NCI-H446 (cell line): ENCODE results near the gene PGAP3.

ENCODE experiments used
- DNase-seq, 2 experiments: peaks; one replicate each; lab custom pipeline; 2025; lab: John Stamatoyannopoulos, UW

Gene PGAP3

DNA sequence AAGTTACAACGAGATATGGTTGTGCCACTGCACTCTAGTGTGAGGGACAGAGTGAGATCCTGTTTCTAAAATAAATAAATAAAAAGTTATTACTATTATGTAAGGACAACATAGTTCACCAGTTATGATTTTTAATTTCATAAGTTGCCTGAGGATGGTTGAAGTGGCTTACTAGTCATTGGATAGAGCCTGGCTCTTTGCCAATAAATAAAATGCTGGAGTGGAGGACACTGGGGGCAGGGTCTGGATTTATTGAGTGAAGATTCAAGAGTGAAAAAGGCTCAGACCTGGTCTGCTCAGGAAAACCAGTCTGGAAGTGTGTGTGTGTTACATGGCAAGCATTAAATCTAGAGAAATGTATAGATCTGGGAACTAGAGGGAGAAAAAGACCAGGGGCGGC is 48.8 kb downstream of the PGAP3 start:
- no peak for DNase-seq

- no peak for DNase-seq
These were observed 49.5 kb downstream of the PGAP3 start for GRCh38 chr17:39638317-39638716.

- peak; percentile 30 to 85 for DNase-seq
These were observed 50.7 kb downstream of the PGAP3 start, which contains the start of gene STARD3 for GRCh38 chr17:39636927-39637736. Gene STARD3, plus strand, starts transcription at chr17:39637144. Its CDS starts 16,388 bp downstream, at chr17:39653532.

DNA sequence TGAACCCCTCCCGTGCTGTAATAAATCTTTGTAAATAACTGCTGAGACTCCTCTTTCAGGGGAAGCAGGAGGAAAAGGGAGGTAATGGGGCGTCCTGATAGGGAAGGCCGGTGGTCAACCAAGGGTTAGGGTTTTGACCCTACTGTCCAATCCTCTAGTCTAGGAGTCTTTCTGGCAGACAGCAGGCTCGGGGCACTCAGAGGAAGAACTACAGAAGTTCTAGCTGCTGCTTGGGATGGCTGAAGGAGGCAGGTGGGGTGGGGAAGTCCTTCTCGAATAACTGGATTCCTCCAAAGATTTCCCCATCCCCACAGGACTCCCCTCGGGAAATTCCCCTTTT is 51.3 kb downstream of the PGAP3 start:
- no peak for DNase-seq

- no peak for DNase-seq
These were observed 52.2 kb downstream of the PGAP3 start for GRCh38 chr17:39635614-39636176.

GRCh38 chr17:39634384-39634871 is 53.4 kb downstream of the PGAP3 start:
- peak; percentile 26 to 49 for DNase-seq

GRCh38 chr17:39633570-39634183 is 54.2 kb downstream of the PGAP3 start:
- DNase-seq, result no peak

- no peak for DNase-seq
These were observed 55.5 kb downstream of the PGAP3 start for GRCh38 chr17:39632153-39632941.

DNA sequence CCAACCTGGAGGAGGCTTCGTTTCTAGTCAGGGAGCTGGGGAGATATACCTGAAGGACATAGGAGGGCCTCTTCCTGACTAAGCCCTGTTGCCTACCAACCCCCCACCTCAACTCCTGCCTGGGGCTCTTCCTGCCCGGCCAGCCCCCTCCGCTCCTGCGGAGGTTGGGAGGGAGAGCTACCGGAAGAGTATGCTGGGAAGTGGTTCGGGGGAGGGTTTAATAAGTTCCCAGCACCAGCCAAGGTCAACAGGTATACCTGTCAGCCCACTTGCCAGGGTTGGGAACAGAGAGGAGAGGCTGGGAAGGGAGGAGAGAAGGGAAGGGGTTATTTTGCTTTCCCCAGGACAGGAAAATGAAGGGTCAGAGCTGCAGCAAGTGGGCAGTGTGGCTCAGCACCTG is 56.5 kb downstream of the PGAP3 start:
- no peak for DNase-seq

- no peak for DNase-seq
These were observed 58.0 kb downstream of the PGAP3 start for GRCh38 chr17:39629898-39630297.

DNA sequence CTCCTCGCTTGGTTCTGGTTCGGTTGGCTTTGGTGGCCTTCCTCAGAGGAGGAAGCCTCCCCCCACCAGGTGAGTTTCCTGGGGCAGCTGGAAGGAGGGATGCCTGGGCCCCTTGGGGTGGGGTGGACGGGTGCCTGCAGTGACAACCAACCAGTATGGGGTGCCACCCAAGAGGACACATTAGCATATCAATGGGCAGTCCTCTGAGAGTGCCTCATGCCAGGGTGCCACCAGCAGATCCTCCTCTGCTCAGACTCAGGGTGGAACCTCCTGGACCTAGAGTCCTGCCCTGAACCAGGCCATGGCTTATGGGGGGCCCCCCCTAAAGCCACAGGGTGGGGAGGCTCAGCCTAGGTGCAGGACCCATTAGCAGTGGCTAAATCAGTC is 58.4 kb downstream of the PGAP3 start:
- no peak for DNase-seq

DNA sequence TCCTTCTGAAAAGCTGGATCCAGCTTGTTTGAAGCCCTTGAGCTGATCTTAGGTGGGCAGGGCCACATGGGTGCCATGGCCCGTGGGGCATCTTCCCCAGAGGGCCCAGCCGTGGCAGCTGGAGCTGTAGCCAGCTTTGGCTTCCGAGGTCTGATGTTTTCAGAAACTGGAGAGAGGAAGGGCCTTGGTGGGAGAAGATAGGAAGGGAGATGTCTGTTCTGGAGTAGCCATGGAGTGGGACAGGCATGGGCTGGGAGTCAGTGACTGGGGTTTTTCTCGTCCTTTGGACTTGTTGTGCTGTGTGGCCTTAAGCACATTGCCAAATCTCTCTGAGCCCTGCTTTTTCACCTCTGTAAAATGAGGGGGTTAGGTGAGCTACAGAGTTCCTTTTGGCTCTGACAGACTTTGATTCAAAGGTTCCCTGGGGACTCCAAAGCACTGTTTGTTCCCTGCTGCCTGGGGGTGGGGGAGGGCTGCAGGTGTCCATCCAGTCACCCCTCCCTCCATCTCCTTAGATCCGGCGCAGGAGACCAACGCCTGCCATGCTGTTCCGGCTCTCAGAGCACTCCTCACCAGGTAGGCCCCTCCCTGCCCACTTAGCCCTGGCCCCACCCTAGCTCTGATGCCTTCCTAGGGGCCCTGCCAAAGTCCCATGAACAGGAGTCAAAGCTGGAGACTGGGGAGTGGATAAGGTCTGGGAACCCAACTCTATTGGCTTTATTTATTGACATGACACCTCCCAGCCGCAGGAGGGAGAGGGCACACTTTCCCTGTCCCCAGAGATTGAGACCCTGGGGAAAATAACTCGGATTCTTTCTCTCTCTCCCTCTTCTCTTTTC is 59.0 kb downstream of the PGAP3 start:
- no peak for DNase-seq

DNA sequence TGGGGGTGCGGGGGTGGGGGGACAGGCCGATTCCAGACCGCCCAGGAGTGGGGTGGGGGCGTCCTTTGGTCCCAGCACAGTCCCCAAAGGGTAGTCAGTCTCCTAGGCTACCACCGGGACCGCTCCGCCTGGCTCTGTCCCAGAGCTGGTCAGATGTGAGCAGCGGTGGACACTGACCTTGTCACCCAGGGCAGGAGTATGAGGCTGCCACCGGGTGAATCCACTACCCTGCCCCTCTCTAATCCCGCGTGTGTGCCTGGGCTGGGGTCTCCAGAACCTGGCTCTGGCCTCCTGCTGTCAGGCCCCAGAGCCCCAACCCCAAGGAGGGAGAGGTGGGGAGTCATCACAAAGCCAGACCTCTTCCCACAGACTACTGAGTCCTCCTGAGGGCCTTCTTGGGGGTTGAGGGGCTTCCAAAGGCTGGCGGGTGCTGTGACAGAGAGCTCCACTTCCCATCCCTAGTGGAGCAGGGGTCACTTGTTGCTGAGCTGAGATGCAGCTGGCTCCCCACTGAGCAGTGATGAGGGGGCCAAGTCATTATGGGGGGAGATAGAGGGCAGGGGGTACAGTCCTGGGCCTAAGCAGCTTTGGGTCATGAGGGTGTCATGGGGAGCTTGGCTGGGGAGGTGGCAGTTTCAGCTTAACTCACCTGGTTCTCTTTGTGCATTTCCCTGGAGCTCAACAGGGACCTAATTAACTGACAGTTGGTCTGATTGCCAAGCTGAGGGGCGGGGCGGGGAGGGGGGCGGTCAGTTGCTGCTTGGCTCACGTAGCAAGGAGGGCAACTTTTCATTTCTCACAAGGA is 59.9 kb downstream of the PGAP3 start:
- DNase-seq, result no peak

DNA sequence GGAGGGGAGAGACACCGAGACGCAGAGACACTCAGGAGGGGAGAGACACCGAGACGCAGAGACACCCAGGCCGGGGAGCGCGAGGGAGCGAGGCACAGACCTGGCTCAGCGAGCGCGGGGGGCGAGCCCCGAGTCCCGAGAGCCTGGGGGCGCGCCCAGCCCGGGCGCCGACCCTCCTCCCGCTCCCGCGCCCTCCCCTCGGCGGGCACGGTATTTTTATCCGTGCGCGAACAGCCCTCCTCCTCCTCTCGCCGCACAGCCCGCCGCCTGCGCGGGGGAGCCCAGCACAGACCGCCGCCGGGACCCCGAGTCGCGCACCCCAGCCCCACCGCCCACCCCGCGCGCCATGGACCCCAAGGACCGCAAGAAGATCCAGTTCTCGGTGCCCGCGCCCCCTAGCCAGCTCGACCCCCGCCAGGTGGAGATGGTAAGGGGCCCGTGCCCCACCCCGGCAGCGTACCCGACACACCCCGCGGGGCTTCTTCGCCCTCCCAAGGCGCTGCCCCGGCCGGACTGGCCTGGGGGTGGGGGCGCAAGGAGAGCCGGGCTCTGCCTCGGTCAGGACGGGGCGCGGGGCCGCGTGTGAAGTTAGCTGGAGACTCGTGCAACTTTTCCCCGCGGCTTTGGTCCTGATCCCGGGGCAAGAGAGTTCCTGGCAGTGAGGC is 60.7 kb downstream of the PGAP3 start:
- DNase-seq, result no peak

GRCh38 chr17:39626171-39627046 is 61.4 kb downstream of the PGAP3 start, which contains the start of gene PPP1R1B:
Gene PPP1R1B, plus strand, starts transcription at chr17:39626952. Its CDS starts 441 bp downstream, at chr17:39627393.
- DNase-seq, result no peak

DNA sequence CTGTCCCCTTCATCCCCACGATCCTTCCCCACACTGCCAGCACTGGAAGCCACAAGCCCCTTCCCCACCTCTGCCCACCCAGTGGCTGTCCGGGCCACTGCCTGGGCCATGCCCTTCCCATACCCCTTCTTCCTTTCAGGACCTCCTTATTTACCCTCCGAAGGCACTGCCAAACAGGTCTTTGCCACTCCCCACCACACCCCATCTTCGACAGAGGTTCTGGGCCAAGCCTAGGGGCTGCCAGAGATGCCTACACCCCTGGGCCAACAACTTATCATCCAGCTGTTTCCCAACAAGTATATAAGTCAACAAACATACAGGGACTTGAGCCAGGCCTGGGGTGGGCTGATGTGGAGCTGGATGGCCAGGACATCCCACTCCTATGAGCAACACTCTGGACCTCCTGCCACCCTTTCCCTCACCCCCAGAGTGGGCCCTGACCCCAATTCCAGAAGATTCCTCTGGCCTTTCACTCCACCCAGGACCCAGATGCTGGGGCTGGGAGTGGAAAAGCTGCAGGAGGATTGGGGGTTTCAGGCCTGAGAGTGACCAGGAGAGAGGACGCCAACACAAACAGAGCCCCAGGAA is 62.6 kb downstream of the PGAP3 start:
- DNase-seq, result no peak

DNA sequence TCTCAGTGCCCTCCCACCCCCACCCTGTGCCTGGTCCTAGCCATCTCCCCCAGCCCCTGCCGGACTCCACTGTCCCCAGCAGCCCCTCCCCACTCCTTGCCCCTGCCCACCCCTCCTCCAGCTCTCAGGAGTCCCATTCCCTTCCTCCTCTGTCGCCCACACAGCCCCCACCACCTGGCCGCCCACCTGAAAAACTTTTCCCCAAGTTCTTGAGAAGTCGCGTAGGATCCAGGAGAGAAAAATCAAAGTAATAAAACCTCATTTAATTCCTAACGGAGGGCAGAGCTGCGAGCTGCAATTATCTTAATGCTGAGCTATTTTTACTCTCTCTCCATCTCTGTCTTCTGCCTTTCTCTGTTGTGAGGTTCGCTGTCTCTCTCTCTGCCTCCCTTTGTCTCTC is 63.5 kb downstream of the PGAP3 start:
- no peak for DNase-seq

DNA sequence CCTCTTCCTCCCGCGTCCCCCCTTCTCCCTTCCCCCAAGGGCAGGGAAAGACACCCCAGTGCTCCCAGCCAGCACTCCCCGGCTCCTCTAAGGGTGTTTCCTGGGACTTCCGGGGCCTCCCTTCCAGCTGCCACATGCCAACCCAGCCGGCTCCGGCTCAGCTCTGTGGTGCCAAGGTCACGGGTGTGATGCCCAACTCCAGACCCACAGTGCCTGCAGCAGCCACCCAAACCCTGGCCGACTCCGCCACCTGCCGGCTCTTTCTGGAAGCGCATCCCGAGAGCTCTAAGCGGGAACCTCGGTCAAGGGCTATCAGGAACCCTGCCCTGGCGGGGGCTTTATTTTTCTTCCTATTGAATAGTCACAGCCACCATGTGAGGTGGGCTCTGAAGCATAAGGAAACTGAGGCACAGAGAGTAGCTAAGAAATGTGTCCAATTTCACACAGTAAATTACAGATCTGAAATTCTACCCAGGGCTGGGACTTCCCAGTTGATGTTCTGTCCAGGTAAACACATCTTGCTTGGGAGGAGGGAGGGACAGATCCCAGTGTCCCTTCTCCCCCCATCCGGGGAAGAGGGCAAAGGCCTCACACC is 64.4 kb downstream of the PGAP3 start:
- DNase-seq, result peak; percentile 57 to 82
